PC-9 (cell line): Measurements from ENCODE around the gene BRPF3. TPM values are rescaled to one million over a fixed set of nuclear protein-coding genes. Genes with fewer than 3 reads are reported as not detected.

Experiments used
- BruUV-seq: library from RNA; stranded (reverse); fragments of 400-500 nt; replicated peaks from 2 replicates; lab custom pipeline; 2021; lab: Mats Ljungman, UMichigan
- CTCF ChIA-PET: fragments of 300-600 bp; sonication (Branson Sonifier 250); formaldehyde crosslinking; loops from one replicate; lab custom pipeline; 2022; ENCODE audit warnings: antibody characterized with exemption; lab: Charles Lee
- POLR2A ChIA-PET: fragments of 300-600 bp; sonication (Branson Sonifier 250); formaldehyde crosslinking; loops from one replicate; lab custom pipeline; 2022; ENCODE audit warnings: antibody characterized with exemption; ENCODE audit not compliant: unreplicated experiment; lab: Charles Lee
- DNase-seq, 2 experiments: peaks; one replicate each; pipeline versions ENCODE4 v3.0.0 to v3.0.0-alpha.2; 2015 to 2022; ENCODE audit warnings: mixed read lengths in 1 of 2
- H2AFZ ChIP-seq: fragments of 200-600 bp; sonication (generic); 2 replicates; pipeline ENCODE4 v1.8.1; 2017; ENCODE audit warnings: antibody characterized with exemption
- H3F3A ChIP-seq: fragments of 200-600 bp; sonication (generic); 2 replicates; pipeline ENCODE4 v1.8.1; 2017; ENCODE audit warnings: antibody characterized with exemption, mild to moderate bottlenecking, low read depth; ENCODE audit not compliant: insufficient read depth
- H3K27ac ChIP-seq: fragments of 200-600 bp; sonication (generic); 2 replicates; pipeline ENCODE4 v1.6.1; 2016; ENCODE audit warnings: mixed run types
- H3K27me3 ChIP-seq: fragments of 200-600 bp; sonication (generic); 2 replicates; pipeline ENCODE4 v1.6.1; 2016; ENCODE audit warnings: low read depth, mixed run types; ENCODE audit not compliant: insufficient read depth
- H3K36me3 ChIP-seq: fragments of 200-600 bp; sonication (generic); 2 replicates; pipeline ENCODE4 v1.6.1; 2016; ENCODE audit warnings: low read depth, mixed run types
- H3K4me1 ChIP-seq: fragments of 200-600 bp; sonication (generic); replicated peaks from 2 replicates; pipeline ENCODE4 v1.6.1; 2016; ENCODE audit warnings: mixed run types; ENCODE audit not compliant: insufficient read depth
- H3K4me2 ChIP-seq: fragments of 200-600 bp; sonication (generic); 2 replicates; pipeline ENCODE4 v1.6.1; 2017; ENCODE audit warnings: mixed run types
- H3K4me3 ChIP-seq: fragments of 200-600 bp; sonication (generic); 2 replicates; pipeline ENCODE4 v1.6.1; 2016; ENCODE audit warnings: mixed run types
- H3K79me2 ChIP-seq: fragments of 200-600 bp; sonication (generic); 2 replicates; pipeline ENCODE4 v1.6.1; 2017; ENCODE audit warnings: low read depth, mixed run types
- H3K9me2 ChIP-seq: fragments of 200-600 bp; sonication (generic); 2 replicates; pipeline ENCODE4 v1.8.1; 2017; ENCODE audit warnings: mild to moderate bottlenecking; ENCODE audit not compliant: insufficient read depth
- H3K9me3 ChIP-seq: fragments of 200-600 bp; sonication (generic); 2 replicates; pipeline ENCODE4 v1.8.1; 2016; ENCODE audit warnings: low read depth; ENCODE audit not compliant: insufficient read depth
- H4K20me1 ChIP-seq: fragments of 200-600 bp; sonication (generic); 2 replicates; pipeline ENCODE4 v1.8.1; 2017; ENCODE audit not compliant: insufficient read depth
- EZH2 ChIP-seq: fragments of 200-600 bp; sonication (generic); IDR thresholded peaks from 2 replicates; pipeline ENCODE4 v1.8.0; 2017; ENCODE audit warnings: antibody characterized with exemption, low read depth
- intact Hi-C: fragments of 100-400 bp; cut with micrococcal nuclease; formaldehyde crosslinking; loops from one replicate; pipeline ENCODE4 v1.10.0; 2022; ENCODE audit not compliant: unreplicated experiment
- total RNA-seq: library from RNA; stranded (reverse); gene quantifications from 2 replicates; pipeline ENCODE4 v1.2.3, GENCODE V29; 2021
- TF ChIP-seq, protein P1 (sequence below): fragments of 200-600 bp; sonication (generic); conservative IDR thresholded peaks from 2 replicates; pipeline ENCODE4 v1.6.1; 2017; ENCODE audit warnings: mixed run types, antibody characterized with exemption, mild to moderate bottlenecking, moderate library complexity

BRPF3 gene
- total RNA-seq, 1 experiment from 2014 or later, result 32.3 TPM

DNA sequence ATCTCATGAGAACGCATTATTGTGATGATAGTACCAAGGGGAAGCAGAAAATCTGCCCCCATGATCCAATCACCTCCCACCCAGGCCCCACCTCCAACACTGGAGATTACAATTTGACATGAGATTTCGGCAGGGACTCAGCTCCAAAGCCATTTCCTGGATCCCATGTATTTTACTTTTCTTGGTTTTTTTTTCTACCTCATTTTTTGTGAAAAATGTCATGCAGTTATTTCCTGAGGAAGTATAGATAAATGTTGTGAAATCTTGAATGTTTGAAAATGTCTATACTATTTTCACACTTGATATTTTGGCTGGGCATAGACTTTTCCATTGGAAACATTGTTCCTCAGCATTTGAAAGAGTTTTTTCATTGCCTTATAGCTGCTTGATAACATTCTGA is 9.1 kb upstream of the BRPF3 start:
- DNase-seq, result no peak
- intact Hi-C loops, result no loop called here
- H3K9me2 ChIP-seq, result no peaks in the 10 kb centered on the region
- H3K27ac ChIP-seq, result no peak overlapping the region
- no peak overlapping the region for H2AFZ ChIP-seq
- H3K4me2 ChIP-seq, result no peak overlapping the region
- no TSS peak for BruUV-seq
- H3K9me3 ChIP-seq, result no peaks in the 10 kb centered on the region
- no peaks in the 10 kb centered on the region for H3K27me3 ChIP-seq
- no peaks in the 10 kb centered on the region; the same call in 1 of the 2 replicates for H3F3A ChIP-seq
- no peak for TF ChIP-seq EZH2
- TF ChIP-seq, protein P1, sequence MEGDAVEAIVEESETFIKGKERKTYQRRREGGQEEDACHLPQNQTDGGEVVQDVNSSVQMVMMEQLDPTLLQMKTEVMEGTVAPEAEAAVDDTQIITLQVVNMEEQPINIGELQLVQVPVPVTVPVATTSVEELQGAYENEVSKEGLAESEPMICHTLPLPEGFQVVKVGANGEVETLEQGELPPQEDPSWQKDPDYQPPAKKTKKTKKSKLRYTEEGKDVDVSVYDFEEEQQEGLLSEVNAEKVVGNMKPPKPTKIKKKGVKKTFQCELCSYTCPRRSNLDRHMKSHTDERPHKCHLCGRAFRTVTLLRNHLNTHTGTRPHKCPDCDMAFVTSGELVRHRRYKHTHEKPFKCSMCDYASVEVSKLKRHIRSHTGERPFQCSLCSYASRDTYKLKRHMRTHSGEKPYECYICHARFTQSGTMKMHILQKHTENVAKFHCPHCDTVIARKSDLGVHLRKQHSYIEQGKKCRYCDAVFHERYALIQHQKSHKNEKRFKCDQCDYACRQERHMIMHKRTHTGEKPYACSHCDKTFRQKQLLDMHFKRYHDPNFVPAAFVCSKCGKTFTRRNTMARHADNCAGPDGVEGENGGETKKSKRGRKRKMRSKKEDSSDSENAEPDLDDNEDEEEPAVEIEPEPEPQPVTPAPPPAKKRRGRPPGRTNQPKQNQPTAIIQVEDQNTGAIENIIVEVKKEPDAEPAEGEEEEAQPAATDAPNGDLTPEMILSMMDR, result no peak
- ChIA-PET POLR2A (no interaction called here), CTCF (interaction anchor here (0.7 kb wide), 1 partner anchor 32 kb away, joined by 4 read pairs; no protein-coding TSS in a partner anchor)
- no peaks in the 10 kb centered on the region for H3K4me1 ChIP-seq
- H3K4me3 ChIP-seq, result no peak overlapping the region
- no peaks in the 10 kb centered on the region for H3K79me2 ChIP-seq
- no peaks in the 10 kb centered on the region for H3K36me3 ChIP-seq
- no peaks in the 10 kb centered on the region for H4K20me1 ChIP-seq

- POLR2A ChIA-PET, result interaction anchor here (0.7 kb wide), 1 partner anchor 75 kb away, joined by 3 read pairs; no protein-coding TSS in a partner anchor
- Histone ChIP-seq H3K9me3 (no peaks in the 10 kb centered on the region), H3K4me2 (peak overlapping the region; percentile 94), H3K79me2 (peaks cover 35% of the 10 kb centered on the region), H3K36me3 (peaks cover 16% of the 10 kb centered on the region), H2AFZ (peak overlapping the region; percentile 84), H3K4me1 (peaks cover 22% of the 10 kb centered on the region; the same call in 1 of the 2 replicates), H4K20me1 (peaks cover 24% of the 10 kb centered on the region), H3K27ac (peak overlapping the region; percentile 48), H3F3A (peaks cover 15% of the 10 kb centered on the region), H3K4me3 (peak overlapping the region; percentile 72), H3K9me2 (no peaks in the 10 kb centered on the region), H3K27me3 (no peaks in the 10 kb centered on the region)
- TF ChIP-seq EZH2, result no peak
- TF ChIP-seq, protein P1, result no peak
- TSS peak; percentile 60 for BruUV-seq
- CTCF ChIA-PET, result interaction anchor here (0.6 to 0.9 kb wide), 3 partner anchors 8 to 75 kb away, joined by 3 to 4 read pairs (median 4); no protein-coding TSS in a partner anchor
- DNase-seq, result no peak
- intact Hi-C loops, result loop anchor here (1.0 to 2.0 kb wide), 4 partner anchors 41 to 169 kb away; partner anchors contain the start of genes MAPK13 and MAPK14
These were observed 952 bp upstream of the BRPF3 start for GRCh38 chr6:36195471-36196112.

DNA sequence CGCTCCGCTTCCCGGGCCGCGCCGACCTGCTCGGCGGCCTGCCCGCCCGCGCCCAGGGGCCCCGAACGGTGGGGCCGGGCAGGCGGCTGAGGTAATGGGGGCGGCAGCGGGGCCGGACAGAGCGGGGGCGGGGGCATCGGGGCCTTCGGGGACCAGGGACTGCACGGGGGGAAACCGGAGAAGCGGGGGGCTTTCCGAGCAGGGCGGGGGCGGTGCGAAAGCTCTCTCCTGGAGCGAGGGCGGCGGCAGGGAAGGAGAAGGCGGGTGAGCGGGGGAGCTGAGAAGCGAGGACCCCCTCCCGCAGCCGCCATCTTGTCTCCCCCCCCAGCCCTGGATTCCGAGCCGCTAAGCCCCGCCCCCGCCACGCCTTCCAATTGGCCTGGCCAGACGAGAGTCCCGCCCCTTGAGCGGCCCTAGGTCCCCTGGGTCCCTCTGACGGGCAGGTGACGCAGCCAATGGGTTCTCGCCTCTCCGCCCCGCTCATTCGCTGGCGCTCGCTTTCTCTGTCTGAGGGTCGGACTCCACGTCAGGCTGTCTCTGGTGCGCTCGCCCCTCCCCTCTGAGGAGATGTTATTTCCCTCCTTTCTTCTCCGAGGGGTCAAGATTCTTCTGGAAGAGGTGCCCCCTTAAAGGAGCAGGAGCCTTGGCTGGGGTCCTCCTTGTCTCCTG is 470 bp downstream of the BRPF3 start:
- H2AFZ ChIP-seq, result no peak overlapping the region
- H3K9me2 ChIP-seq, result no peaks in the 10 kb centered on the region
- peak overlapping the region; percentile 72 for H3K4me3 ChIP-seq
- intact Hi-C loops, result loop anchor here (1.0 to 2.0 kb wide), 4 partner anchors 43 to 170 kb away; partner anchors contain the start of genes MAPK13 and MAPK14
- peak; percentile 89 to 97 for DNase-seq
- peak overlapping the region; percentile 84 for H3K4me2 ChIP-seq
- BruUV-seq, result no TSS peak
- POLR2A ChIA-PET, result interaction anchor here (0.6 kb wide), 1 partner anchor 123 kb away, joined by 4 read pairs; no protein-coding TSS in a partner anchor
- CTCF ChIA-PET, result interaction anchor here (0.6 kb wide), 1 partner anchor 76 kb away, joined by 5 read pairs; no protein-coding TSS in a partner anchor
- peaks cover 15% of the 10 kb centered on the region for H3F3A ChIP-seq
- H3K9me3 ChIP-seq, result no peaks in the 10 kb centered on the region
- H3K4me1 ChIP-seq, result peaks cover 22% of the 10 kb centered on the region
- peaks cover 49% of the 10 kb centered on the region for H3K79me2 ChIP-seq
- H4K20me1 ChIP-seq, result peaks cover 34% of the 10 kb centered on the region
- TF ChIP-seq EZH2, result no peak
- peak overlapping the region; percentile 39; the same call in 1 of the 2 replicates for H3K27ac ChIP-seq
- H3K36me3 ChIP-seq, result peaks cover 29% of the 10 kb centered on the region
- no peaks in the 10 kb centered on the region for H3K27me3 ChIP-seq
